Kidney (tissue), 14 donors: Measurements from ENCODE around the gene CCBE1. TPM values are rescaled to one million over a fixed set of nuclear protein-coding genes. Genes with fewer than 3 reads are reported as not detected.

ENCODE experiments used
- DNase-seq, 5 donors: peaks; one replicate each; pipeline ENCODE4 v3.0.0-alpha.2; 2013 to 2020
- FAIRE-seq: peaks from 2 replicates; lab custom pipeline; 2012; peaks lifted over from hg19 to GRCh38; lab: Jason Lieb, UNC
- H3K27ac ChIP-seq, 2 donors: one replicate each; pipeline ENCODE4 v1.7.0; 2013; ENCODE audit warnings: low read depth in 2 of 2, low read length in 2 of 2, inconsistent platforms in 1 of 2
- H3K27me3 ChIP-seq: one replicate; pipeline ENCODE4 v1.7.1; 2013; ENCODE audit warnings: low read length, inconsistent platforms; ENCODE audit not compliant: control insufficient read depth, insufficient read depth
- H3K36me3 ChIP-seq, 3 donors: one replicate each; pipeline versions ENCODE4 v1.7.0 to v1.7.1; 2013; ENCODE audit warnings: low read length in 3 of 3, control low read depth in 1 of 3, inconsistent platforms in 1 of 3; ENCODE audit not compliant: insufficient read depth in 3 of 3, control insufficient read depth in 2 of 3
- H3K4me1 ChIP-seq, 3 donors: one replicate each; pipeline versions ENCODE4 v1.7.0 to v1.7.1; 2013; ENCODE audit warnings: low read length in 3 of 3, inconsistent platforms in 1 of 3, low read depth in 1 of 3; ENCODE audit not compliant: control insufficient read depth in 2 of 3, insufficient read depth in 2 of 3
- H3K4me3 ChIP-seq, 3 donors: one replicate each; pipeline versions ENCODE4 v1.7.0 to v1.8.1; 2013; ENCODE audit warnings: low read length in 3 of 3, control low read depth in 1 of 3, inconsistent platforms in 1 of 3
- H3K9ac ChIP-seq, 3 donors: one replicate each; pipeline versions ENCODE4 v1.7.0 to v1.7.1; 2013; ENCODE audit warnings: low read length in 3 of 3, control low read depth in 1 of 3, inconsistent platforms in 1 of 3
- H3K9me3 ChIP-seq, 3 donors: one replicate each; pipeline versions ENCODE4 v1.7.0 to v1.7.1; 2013; ENCODE audit warnings: low read length in 3 of 3, control low read depth in 1 of 3, inconsistent platforms in 1 of 3; ENCODE audit not compliant: control insufficient read depth in 2 of 3, insufficient read depth in 1 of 3
- intact Hi-C: fragments of 100-400 bp; cut with DNase I; formaldehyde crosslinking; loops from one replicate; pipeline ENCODE4 v1.11.1; 2022
- polyA plus RNA-seq: library from polyadenylated mRNA; stranded (reverse); fragments of 350-450 nt; fragmentation: Illumina TruSeq; extraction: RNeasy Lipid Tissue Mini Kit (QIAGEN cat#74804); gene quantifications from one replicate; pipeline ENCODE4 v1.2.3, GENCODE V29; 2014; ENCODE audit warnings: low read depth, low replicate concordance; ENCODE audit not compliant: insufficient read depth
- total RNA-seq: library from RNA; stranded (reverse); fragmentation: NEBNext Ultra II Directional; extraction: Animal tissue kit (Norgen Biotek cat#: 25700); gene quantifications from one replicate; pipeline ENCODE4 v1.2.1, GENCODE V29; 2021
- TF ChIP-seq, protein P1 (sequence below): IDR thresholded peaks from 3 replicates; pipeline ENCODE4 v1.5.1; 2012; ENCODE audit warnings: mild to moderate bottlenecking, moderate library complexity, borderline replicate concordance; ENCODE audit not compliant: insufficient read depth; ENCODE audit errors: extremely low read depth
- donor health status: control.
- donor health status: control.
- donor health status: control.
- donor health status: control.
- donor health status: control.
- donor health status: DM: yes; HTN: yes; CAD: no.
- donor health status: Normal renal cell carcinoma (clear cell type).

The CCBE1 gene
- total and polyA plus RNA-seq, 2 donors from 2014 or later = 1.8 to 2.2 TPM

GRCh38 chr18:59569390-59569791 lies 127.8 kb downstream of the CCBE1 start:
- no peaks in the 10 kb centered on the region for H3K27me3 ChIP-seq
- no peaks in the 10 kb centered on the region for H3K36me3 ChIP-seq
- no peak overlapping the region for H3K27ac ChIP-seq
- TF ChIP-seq, protein P1, sequence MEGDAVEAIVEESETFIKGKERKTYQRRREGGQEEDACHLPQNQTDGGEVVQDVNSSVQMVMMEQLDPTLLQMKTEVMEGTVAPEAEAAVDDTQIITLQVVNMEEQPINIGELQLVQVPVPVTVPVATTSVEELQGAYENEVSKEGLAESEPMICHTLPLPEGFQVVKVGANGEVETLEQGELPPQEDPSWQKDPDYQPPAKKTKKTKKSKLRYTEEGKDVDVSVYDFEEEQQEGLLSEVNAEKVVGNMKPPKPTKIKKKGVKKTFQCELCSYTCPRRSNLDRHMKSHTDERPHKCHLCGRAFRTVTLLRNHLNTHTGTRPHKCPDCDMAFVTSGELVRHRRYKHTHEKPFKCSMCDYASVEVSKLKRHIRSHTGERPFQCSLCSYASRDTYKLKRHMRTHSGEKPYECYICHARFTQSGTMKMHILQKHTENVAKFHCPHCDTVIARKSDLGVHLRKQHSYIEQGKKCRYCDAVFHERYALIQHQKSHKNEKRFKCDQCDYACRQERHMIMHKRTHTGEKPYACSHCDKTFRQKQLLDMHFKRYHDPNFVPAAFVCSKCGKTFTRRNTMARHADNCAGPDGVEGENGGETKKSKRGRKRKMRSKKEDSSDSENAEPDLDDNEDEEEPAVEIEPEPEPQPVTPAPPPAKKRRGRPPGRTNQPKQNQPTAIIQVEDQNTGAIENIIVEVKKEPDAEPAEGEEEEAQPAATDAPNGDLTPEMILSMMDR = no peak
- H3K4me3 ChIP-seq = no peak overlapping the region
- no peak overlapping the region for H3K9ac ChIP-seq
- intact Hi-C loops = no loop called here
- peak in 3 of 5 donors; percentile 49 to 86 (median 80) for DNase-seq
- peaks cover 0 to 15% (median 4%) of the 10 kb centered on the region in 3 donors for H3K4me1 ChIP-seq
- FAIRE-seq = no peak
- no peaks in the 10 kb centered on the region for H3K9me3 ChIP-seq

DNA sequence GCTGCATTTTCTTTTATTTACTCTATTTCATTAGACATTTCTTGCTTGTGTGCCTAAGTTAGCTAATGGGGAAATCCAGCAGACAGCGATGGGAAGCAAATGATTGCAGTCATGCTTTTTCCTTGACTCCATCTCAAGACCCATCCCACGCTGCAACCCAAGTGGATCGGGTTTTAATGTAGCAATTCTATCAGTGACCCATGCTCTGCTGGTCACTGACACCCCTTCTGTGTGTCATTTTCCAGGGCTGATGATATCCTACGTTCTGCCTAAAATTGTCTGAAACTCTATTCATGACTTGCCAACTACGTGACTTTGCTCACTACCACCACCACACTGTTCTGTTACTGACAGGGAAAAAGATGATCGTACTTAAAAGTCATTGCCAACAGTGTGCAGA lies 129.8 kb downstream of the CCBE1 start:
- H3K4me1 ChIP-seq = peaks cover 0 to 15% (median 4%) of the 10 kb centered on the region in 3 donors
- no peak overlapping the region for H3K4me3 ChIP-seq
- intact Hi-C loops = no loop called here
- H3K27ac ChIP-seq = no peak overlapping the region
- no peaks in the 10 kb centered on the region for H3K27me3 ChIP-seq
- H3K9me3 ChIP-seq = no peaks in the 10 kb centered on the region
- TF ChIP-seq, protein P1 = no peak
- H3K36me3 ChIP-seq = no peaks in the 10 kb centered on the region
- FAIRE-seq (no peak), DNase-seq (no peak)
- H3K9ac ChIP-seq = no peak overlapping the region

DNA sequence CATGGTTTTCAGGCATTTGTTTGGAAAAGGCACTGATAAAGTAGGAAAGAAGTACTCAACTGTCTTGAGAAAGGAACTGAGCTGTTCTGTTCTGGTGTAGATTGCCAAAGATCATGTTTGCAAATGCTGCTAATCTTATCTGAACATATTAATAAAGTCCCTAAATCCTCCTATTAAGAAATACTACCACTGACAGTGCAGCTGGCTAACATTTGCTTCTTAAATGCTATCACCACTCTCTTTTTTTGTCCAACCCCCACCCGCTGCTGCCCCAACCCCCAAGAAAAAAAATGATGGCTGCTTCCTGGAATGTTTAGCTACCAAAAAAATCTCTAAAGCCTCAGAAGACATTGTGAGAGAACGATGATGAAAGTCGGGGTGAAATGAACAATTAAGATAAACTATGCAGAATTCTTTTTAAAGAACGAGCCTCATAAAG lies 130.7 kb downstream of the CCBE1 start:
- Histone ChIP-seq H3K36me3 (no peaks in the 10 kb centered on the region), H3K9me3 (no peaks in the 10 kb centered on the region), H3K4me1 (peaks cover 0 to 15% (median 4%) of the 10 kb centered on the region in 3 donors), H3K4me3 (no peak overlapping the region), H3K27me3 (no peaks in the 10 kb centered on the region), H3K9ac (no peak overlapping the region), H3K27ac (no peak overlapping the region)
- FAIRE-seq = no peak
- intact Hi-C loops = no loop called here
- TF ChIP-seq, protein P1 = no peak
- peak in 3 of 5 donors; percentile 59 to 92 (median 78) for DNase-seq

DNA sequence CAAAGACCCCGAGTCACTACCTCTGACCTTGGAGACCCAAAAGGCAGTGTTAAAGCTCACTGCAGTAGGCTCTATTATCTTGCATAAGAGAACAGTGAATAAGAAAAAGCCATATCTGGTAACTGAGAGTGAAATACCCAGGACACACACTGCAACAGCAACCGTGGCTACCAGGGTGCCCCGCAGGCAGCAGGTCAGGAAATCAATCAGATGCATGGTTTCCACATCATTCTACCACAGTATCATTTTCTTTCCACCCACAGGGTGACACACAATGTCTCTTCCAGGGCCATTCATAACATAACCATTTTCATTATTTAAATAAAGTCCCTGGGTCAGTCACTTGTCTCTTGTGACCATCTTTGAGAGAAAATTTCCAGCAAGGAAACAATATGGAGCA lies 131.3 kb downstream of the CCBE1 start:
- Histone ChIP-seq H3K27ac (no peak overlapping the region), H3K4me1 (peaks cover 0 to 15% (median 4%) of the 10 kb centered on the region in 3 donors), H3K36me3 (no peaks in the 10 kb centered on the region), H3K9ac (no peak overlapping the region), H3K27me3 (no peaks in the 10 kb centered on the region), H3K9me3 (no peaks in the 10 kb centered on the region), H3K4me3 (no peak overlapping the region)
- intact Hi-C loops = no loop called here
- no peak for FAIRE-seq
- no peak for DNase-seq
- TF ChIP-seq, protein P1 = no peak
